H1 (cell line): ENCODE data around the gene IL3. TPM values are rescaled to one million over a fixed set of nuclear protein-coding genes. Genes with fewer than 3 reads are reported as not detected.

ENCODE experiments used
- ATF2 ChIP-seq: IDR thresholded peaks from 2 replicates; pipeline ENCODE4 v1.6.1; 2012; ENCODE audit warnings: low read length, inconsistent platforms
- polyA plus RNA-seq, 7 experiments: library from polyadenylated mRNA; depleted of rRNA in 3 of 7; stranded (reverse) in 5 of 7; unstranded in 2 of 7; fragments of >200 nt in 5 of 7; fragments of 200-250 nt in 2 of 7; gene quantifications; 1 replicate in 5 of 7; 2 replicates in 1 of 7; 4 replicates in 1 of 7; pipeline versions ENCODE4 v1.2.1 to v1.2.3, GENCODE V29; 2011 to 2013; ENCODE audit warnings: missing spikeins in 2 of 7, mixed read lengths in 2 of 7
- total RNA-seq: library from RNA; stranded (reverse); fragmentation: NEBNext Ultra II Directional; extraction: Animal tissue kit (Norgen Biotek cat#: 25700); gene quantifications from 2 replicates; pipeline ENCODE4 v1.2.1, GENCODE V29; 2021

Gene IL3
- total and polyA plus RNA-seq, 2 of the 8 experiments (the other 6 are each of a cell fraction or from before 2014, with no cell fraction given) = not detected

GRCh38 chr5:132025403-132025971 lies 35.0 kb upstream of the IL3 start (continued):
- no peak for TF ChIP-seq ATF2
